ENCODE results near the gene FBXL5. TPM values are rescaled to one million over a fixed set of nuclear protein-coding genes. Genes with fewer than 3 reads are reported as not detected.

The FBXL5 gene
- total and polyA plus RNA-seq, 9 of the 15 experiments (the other 6 are each of a cell fraction or from before 2014, with no cell fraction given) = 6.0 to 35.2 (median 22.1) TPM

DNA sequence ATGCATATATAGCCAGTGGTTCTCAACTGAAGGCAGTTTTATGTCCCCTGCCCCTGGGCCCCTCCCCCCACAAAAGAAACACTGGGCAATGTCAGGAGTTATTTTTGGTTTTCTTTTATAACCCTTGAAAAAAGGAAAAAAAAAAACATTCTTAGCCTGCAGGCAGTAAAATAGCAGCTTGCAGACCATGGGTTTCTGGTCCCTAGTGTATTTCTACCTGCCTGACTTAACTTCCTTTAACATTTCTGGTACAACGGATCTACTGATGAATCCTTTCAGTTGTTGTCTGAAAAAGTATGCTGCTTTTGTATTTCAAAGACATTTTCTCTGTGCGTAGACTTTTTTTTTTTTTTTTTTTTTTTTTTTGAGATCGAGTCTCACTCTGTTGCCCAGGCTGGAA lies 15.4 kb upstream of the FBXL5 start:
- in situ Hi-C loops (cut with MboI) (loop anchor here (25.0 kb wide), 1 partner anchor 658 kb away; the partner anchor contains the start of gene CPEB2), intact Hi-C loops (cut with micrococcal nuclease) (no loop called here)
- no peaks in the 10 kb centered on the region for H3K27me3 ChIP-seq (ENCODE audit: control insufficient read depth in 2 of 2, insufficient read depth in 2 of 2, low read length in 2 of 2)
- H3K9me3 ChIP-seq (replicated peaks; ENCODE audit: control insufficient read depth, insufficient read depth, low read depth, low read length) = no peaks in the 10 kb centered on the region
- no peak overlapping the region for H3K9ac ChIP-seq (ENCODE audit: insufficient read depth in 1 of 2, low read depth in 2 of 2, low read length in 2 of 2)
- H3K9me1 ChIP-seq (ENCODE audit: control insufficient read depth, insufficient read depth, low read length) = no peaks in the 10 kb centered on the region
- peaks cover 19% of the 10 kb centered on the region for H3K79me2 ChIP-seq (ENCODE audit: control insufficient read depth, insufficient read depth, low read length)
- H3K4me1 ChIP-seq (replicated peaks in 1 of 2; ENCODE audit: control insufficient read depth in 2 of 2, insufficient read depth in 2 of 2, low read length in 2 of 2) = no peaks in the 10 kb centered on the region
- H4K20me1 ChIP-seq (replicated peaks; ENCODE audit: control insufficient read depth, insufficient read depth, low read length) = no peaks in the 10 kb centered on the region
- WGBS (ENCODE audit: insufficient coverage, low coverage, missing lambda C conversion rate) = 50% methylated on average over 1 of the region's 3 CpGs
- no peak overlapping the region for H2AFZ ChIP-seq (ENCODE audit: low read depth, low read length)
- H3K27ac ChIP-seq (ENCODE audit: extremely low read depth, low read depth, low read length) = no peak overlapping the region
- no peak overlapping the region for H3K4me2 ChIP-seq (ENCODE audit: insufficient read depth, low read length)
- DNase-seq (ENCODE audit: extremely low read depth in 1 of 4, low spot score in 3 of 4) (no peak), ATAC-seq (no peak), FAIRE-seq (no peak)
- ChIA-PET CTCF (ENCODE audit: low intra/inter-chr PET ratio) (no interaction called here), POLR2A (interaction anchor here (1.2 to 1.6 kb wide), 2 partner anchors 10 to 12 kb away, joined by 3 to 4 read pairs; no protein-coding TSS in a partner anchor)
- TF ChIP-seq SFPQ (IDR thresholded peaks at IDR 0.05; ENCODE audit: low read depth, low read length) = no peak
- no peak for TF ChIP-seq ZNF584 (CRISPR knock-in tag; IDR thresholded peaks at IDR 0.05; ENCODE audit: low read depth)
- TF ChIP-seq ZFP36 (IDR thresholded peaks at IDR 0.05; ENCODE audit: low read depth, low read length, partially characterized antibody) = no peak
- TF ChIP-seq SRF (CRISPR knock-in tag; IDR thresholded peaks at IDR 0.05) = no peak
- no peak for TF ChIP-seq POU5F1 (IDR thresholded peaks at IDR 0.05; ENCODE audit: borderline replicate concordance, low read depth, low read length, partially characterized antibody)
- TF ChIP-seq, protein P1, sequence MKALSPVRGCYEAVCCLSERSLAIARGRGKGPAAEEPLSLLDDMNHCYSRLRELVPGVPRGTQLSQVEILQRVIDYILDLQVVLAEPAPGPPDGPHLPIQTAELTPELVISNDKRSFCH (CRISPR knock-in tag; IDR thresholded peaks at IDR 0.05) = no peak
- TF ChIP-seq, protein P1 (tag; IDR thresholded peaks at IDR 0.05) = no peak
- TF ChIP-seq ZNF140 (CRISPR knock-in tag; IDR thresholded peaks at IDR 0.05) = no peak
- no peak for TF ChIP-seq CHCHD3 (CRISPR knock-in tag; IDR thresholded peaks at IDR 0.05)
- no peak for TF ChIP-seq UBTF (IDR thresholded peaks at IDR 0.05; ENCODE audit: borderline replicate concordance in 1 of 2, low read depth in 2 of 2, low read length in 2 of 2)
- no peak for TF ChIP-seq ETS2 (tag; IDR thresholded peaks at IDR 0.05; ENCODE audit: borderline replicate concordance, poor library complexity, severe bottlenecking)
- BruUV-seq (replicated peaks) = no TSS peak
- peaks cover 16% of the 10 kb centered on the region; the same call in 2 of the 3 replicates for H3K36me3 ChIP-seq (ENCODE audit: control insufficient read depth, insufficient read depth, low read length)
- H3K4me3 ChIP-seq = no peak overlapping the region
